ENCODE measurements around the gene RBM20.

DNA sequence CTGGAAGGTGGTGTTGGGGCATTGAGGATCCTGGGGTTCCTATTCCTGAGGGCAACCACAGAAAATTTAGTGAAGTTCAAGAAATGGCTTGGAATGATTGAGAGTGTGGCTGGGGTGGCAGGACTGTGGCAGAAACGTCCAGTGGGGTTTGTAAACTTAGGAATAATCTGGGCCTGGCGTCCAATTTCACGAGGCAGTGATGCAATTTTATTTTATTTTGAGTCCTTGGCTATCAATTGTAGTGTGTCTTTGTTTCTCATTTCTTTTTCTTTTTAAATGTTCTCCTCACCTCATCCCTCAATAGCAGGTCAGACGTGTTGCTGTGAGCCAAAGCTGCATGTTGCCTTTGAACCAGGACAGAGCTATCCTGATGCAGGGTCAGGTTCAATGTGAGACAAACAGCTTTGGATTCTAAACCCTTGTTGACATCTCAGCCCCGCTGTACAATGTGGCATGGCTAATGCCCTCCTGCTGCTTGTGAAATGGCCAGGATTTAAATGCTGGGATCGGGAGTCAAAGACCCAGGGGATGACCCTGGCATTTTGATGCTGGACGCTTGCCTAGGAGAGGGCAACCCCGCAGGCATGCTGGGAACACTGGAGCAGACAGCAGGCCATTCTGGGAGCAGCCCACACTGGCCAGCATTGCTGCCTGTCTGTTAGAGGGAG lies 64.8 kb downstream of the RBM20 start:
- TF ChIP-seq, protein P1, sequence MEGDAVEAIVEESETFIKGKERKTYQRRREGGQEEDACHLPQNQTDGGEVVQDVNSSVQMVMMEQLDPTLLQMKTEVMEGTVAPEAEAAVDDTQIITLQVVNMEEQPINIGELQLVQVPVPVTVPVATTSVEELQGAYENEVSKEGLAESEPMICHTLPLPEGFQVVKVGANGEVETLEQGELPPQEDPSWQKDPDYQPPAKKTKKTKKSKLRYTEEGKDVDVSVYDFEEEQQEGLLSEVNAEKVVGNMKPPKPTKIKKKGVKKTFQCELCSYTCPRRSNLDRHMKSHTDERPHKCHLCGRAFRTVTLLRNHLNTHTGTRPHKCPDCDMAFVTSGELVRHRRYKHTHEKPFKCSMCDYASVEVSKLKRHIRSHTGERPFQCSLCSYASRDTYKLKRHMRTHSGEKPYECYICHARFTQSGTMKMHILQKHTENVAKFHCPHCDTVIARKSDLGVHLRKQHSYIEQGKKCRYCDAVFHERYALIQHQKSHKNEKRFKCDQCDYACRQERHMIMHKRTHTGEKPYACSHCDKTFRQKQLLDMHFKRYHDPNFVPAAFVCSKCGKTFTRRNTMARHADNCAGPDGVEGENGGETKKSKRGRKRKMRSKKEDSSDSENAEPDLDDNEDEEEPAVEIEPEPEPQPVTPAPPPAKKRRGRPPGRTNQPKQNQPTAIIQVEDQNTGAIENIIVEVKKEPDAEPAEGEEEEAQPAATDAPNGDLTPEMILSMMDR (IDR thresholded peaks at IDR 0.05; ENCODE audit: poor library complexity) = no peak
- no peak for TF ChIP-seq EZH2phosphoT487 (IDR thresholded peaks at IDR 0.05; ENCODE audit: low read depth, severe bottlenecking, unreplicated experiment)

Measured in hepatocyte (in vitro differentiated cells).